NCI-H1048 (cell line): Measurements from ENCODE around the gene DNTTIP2.
"Not testable (repeated sequence)": the region's sequence is repeated elsewhere in the genome, so short reads cannot be mapped to it uniquely, and the experiment has no call there.

Experiments used
- DNase-seq: peaks from one replicate; lab custom pipeline; 2025; lab: John Stamatoyannopoulos, UW

Gene DNTTIP2

GRCh38 chr1:93840956-93841482, 38.0 kb downstream of the DNTTIP2 start:
- no peak for DNase-seq

DNA sequence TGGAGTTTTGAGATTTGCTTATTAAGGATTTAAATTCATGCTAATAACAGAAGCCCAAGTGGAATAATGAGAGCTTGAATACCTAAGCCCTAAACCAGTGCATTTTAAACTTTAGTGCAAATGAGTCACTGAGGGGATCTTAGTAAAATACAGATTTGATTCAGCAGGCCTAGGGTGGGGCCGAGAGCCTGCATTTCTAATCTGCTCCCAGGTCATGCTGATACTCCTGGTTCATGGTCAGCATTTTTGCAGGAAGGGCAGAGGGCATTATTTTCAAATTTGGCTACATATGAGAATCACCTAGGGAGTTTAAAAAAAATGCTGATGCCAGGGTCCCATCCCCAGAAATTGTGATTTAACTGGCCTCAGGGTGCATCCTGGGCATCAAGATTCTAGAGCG, 39.3 kb downstream of the DNTTIP2 start:
- DNase-seq: no peak

DNA sequence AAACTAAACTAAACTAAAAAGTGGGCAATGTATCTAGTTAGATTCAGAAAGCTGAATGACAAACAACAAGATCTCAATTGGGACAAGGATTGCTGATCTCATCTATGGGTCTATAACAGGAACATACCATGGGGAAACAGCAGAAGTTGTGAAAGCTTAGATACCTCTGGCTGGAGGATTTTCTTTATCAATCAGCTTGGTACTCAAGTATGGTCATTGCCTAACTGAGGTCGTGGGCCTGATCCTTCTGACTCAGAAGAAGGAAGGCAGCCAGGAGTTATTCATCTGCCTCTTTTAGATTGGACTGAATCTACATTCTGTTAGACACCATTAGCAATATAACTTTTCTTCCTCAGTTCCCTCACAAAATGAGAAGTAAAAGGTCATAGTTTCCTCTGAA, 39.7 kb downstream of the DNTTIP2 start:
- no peak for DNase-seq

DNA sequence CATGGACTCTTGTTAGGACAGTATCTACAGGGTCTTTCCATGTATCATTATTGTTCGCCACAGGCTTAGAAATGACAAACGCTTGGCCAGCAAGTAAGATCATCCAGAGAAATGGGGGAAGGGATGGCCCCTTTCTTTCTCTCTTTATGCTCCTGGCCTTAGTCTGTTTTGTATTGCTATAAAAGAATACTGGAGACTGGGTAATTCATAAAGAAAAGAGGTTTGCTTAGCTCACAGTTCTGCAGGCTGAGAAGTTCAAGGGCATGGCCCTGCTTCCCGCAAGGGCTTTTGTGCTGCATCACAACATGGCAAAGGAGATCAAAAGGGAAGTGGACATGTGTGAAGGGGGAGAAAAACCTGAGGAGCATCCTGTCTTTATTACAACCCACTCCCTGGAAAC, 41.0 kb downstream of the DNTTIP2 start:
- no peak for DNase-seq

DNA sequence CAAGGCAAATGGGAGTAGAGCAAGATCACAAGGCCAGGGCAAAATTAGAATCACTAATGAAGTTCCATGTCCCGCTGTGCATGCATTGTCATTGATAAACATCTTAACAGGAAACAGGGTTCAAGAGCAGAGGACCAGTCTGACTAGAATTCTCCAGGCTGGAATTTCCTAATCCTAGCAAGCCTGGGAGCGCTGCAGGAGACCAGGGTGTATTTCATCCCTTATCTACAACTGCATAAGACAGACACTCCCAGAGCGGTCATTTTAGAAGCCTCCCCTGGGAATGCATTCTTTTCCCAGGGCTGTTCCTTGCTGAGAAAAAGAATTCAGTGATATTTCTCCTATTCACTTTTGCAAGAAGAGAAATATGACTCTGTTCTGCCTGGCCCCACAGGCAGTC, 45.7 kb downstream of the DNTTIP2 start:
- not testable (repeated sequence) for DNase-seq

DNA sequence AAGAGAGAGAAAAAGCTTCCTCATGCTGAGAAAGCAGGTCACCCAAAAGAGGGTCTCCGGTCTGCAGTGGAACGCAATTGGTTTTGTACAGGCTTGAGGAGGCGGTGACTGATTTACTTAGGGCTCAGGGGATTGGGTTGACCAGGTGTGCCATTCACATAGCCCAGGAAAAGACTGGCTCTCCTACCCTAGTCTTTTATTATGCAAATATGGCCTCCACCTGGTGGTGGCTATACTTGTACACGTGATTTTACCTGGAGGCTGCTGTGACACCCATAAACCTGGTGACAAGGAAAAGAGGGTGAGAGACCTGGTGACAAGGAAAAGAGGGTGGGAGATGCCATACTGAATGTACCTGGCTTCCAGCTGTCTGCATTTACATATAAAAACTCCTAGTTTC, 49.9 kb downstream of the DNTTIP2 start:
- no peak for DNase-seq

DNA sequence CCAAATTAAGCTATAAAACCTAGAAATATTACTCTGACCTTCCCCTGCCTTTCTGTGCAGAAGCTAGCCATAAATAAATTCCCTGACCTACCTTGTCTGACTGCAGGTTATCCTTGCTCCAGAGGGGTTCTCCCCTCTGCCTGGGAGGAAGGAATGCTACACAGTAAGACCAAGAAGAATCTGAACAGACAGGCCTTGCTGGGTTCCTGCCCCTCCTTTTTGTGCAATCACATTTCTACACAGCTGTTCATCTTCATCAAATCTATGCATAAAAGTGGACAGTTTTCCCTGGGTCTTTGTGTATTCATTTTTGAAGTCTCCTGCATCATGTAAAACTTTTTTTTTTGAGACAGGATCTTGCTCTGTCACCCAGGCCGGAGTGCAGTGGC, 50.6 kb downstream of the DNTTIP2 start:
- DNase-seq: no peak

DNA sequence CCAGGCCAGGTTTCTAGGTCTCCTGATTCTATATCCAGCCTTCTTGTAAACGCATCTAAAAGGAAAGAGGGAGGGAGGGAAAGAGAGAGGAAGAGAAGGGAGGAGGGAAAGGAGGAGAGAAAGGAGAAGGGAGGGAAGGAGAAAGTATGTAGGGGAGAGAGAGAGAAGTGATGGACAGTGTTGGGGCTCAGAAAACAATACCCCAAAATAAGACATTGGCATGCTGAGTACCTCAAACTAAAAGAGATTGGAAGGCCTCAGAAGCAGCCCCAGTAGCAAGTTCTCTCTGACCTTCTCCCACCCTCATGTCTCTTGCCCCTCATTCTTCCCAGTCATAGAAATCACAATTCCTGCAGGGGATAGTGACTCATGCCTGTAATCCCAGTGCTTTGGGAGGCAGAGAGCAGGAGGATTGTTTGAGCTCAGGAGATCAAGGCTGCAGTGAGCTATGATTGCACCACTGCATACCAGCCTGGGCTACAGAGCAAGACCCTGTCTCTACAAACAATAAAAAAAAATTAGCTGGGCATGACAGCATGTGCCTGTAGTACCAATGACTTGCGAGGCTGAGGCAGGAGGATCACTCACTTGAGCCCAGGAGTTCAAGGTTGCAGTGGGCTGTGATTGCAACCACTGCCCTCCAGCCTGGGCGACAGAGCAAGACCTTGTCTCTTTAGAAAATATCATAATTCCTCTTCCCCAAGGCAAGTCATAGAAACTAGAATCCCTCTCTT, 51.2 kb downstream of the DNTTIP2 start:
- DNase-seq: no peak

DNA sequence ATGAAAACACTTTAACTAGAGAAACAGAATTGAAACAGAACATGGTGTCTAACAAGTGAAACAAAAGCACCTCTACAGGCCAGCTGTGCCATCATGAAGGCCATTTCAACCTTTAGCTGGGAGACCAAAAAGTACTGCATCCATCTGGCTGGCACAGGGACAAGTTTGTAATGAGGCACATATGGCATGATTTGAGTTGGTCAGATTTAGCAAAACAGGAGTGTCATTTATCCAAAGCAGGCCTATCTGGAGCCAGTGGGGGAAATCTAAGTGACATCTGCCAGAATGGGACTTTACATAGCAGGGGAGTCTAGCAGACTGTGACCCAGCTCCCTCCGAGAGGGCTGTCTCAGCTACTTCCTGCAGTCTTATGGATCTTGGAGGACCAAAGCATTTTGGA, 51.9 kb downstream of the DNTTIP2 start:
- DNase-seq: no peak

- no peak for DNase-seq
Observed at GRCh38 chr1:93824834-93825233, 54.2 kb downstream of the DNTTIP2 start.

- DNase-seq: no peak
Observed at GRCh38 chr1:93822730-93823425, 56.1 kb downstream of the DNTTIP2 start.

GRCh38 chr1:93821423-93822144, 57.4 kb downstream of the DNTTIP2 start:
- no peak for DNase-seq

GRCh38 chr1:93820554-93821422, 58.2 kb downstream of the DNTTIP2 start:
- DNase-seq: no peak

GRCh38 chr1:93818570-93818959, 60.4 kb downstream of the DNTTIP2 start:
- DNase-seq: no peak

DNA sequence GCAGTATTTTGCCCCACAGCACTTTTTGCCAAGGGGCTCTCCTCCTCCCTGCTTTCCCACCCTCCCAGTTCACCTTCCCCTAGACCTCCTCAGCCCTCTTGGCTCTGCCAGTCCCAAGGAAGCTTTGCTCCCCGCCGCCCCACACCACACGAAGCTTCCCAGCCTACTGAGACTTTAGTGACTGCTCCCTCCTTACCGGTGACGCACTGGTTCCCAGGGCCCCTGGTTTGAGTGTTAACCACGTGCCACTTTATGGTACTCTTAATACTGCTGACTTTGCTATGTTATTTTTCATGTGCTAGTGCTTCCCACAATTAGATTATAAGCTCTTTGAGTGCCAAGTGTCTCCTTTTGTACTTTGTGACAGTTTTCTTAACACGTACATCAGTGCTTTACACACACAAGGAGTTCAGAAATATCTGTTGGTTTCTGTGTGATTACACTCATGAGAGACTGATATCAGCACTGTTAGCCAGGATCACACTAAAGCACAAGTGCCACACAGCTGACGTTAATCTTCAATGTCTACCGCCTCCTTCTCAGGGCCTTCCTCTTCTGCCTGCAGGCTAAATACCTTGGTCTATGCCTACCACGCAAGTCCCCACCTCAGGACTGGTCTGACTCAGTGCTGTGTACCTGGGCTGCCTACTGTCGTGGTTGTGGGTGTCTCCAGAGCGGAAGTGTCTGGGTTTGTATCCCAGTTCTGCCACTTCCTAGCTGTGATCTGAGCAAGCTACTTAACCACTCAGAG, 61.0 kb downstream of the DNTTIP2 start:
- DNase-seq: no peak

DNA sequence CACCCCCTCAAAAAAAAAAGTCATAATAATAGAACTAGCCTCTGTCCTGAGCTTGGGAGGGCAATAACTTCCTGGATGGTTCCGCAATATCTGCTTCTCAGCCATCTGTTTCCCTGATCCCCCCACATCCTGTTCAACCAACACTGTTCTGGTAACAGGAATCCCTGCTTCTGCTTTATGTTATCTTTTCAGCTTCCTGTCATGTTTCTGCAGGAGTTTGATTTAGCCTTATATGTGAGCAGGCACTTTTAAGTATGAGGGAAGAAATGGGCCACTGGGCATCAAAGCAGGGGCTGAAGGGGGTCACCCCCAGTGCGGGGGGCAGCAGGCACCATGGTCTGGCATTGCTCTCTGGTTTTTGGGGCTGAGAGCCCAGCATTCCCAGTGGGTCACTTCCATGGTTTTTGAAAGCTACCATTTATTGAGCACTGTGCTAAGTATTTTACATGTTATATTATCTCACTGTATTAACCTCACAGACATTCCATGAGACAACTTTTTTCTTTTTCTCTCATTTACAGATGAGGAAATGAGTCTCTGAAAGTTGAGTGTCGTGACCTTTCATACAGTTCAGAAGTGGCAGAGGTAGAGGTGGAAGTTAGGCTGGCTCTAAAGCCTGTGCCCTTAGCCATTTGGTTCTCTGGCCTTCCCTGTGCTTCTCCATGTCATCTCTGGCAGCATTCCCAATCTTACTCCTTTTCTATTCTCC, 61.9 kb downstream of the DNTTIP2 start:
- no peak for DNase-seq
